ENCODE results near the gene C1orf198.

The C1orf198 gene

DNA sequence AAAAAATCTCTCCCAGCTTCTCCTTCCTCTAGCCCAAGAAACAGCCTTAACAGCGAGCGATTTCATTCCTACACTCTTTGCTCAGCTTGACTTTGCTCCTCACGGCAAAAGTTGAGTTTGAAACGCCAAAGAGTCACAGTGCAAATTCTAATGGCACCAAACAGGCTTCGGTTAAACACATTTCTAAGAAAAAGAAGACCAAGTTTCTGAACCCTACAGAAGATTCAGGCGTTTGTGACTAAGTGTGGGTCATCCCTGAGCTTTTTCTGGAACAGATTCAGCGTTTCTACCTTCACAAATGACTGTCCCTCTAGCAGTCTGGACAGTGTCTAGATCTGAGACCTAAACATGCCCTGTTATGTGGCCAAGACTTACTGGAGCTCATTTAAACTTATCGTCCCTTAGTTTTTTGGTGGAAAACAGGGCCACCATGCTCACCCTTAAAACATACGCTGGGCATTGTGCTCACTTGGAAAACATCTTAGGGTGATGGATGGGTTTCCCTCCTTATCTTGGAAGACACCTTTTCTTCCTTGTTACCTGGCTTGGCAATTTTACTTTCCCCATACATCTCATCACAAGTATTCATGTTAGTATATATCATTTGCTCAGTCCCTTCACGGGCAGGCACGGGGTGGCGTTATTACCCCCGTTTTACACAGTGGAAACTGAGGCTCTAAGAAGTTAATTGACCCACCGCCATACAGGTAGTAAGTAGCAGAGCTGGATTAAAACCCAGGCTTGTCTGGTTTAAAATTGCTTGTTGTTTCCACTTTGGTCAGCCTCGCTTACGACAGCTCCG is 1.0 kb downstream of the C1orf198 start:
- no peak for DNase-seq (ENCODE audit: low read depth, low spot score)
- POLR2A ChIA-PET: interaction anchor here (0.5 to 3.8 kb wide), 6 partner anchors 10 to 33 kb away, joined by 3 to 24 read pairs (median 4); no protein-coding TSS in a partner anchor
- H3K4me3 ChIP-seq (ENCODE audit: low read depth, low read length): peak overlapping the region; percentile 84
- CTCF ChIA-PET: interaction anchor here (1.1 to 3.1 kb wide), 7 partner anchors 9 to 344 kb away, joined by 3 to 16 read pairs (median 4); no protein-coding TSS in a partner anchor
- TF ChIP-seq, protein P1, sequence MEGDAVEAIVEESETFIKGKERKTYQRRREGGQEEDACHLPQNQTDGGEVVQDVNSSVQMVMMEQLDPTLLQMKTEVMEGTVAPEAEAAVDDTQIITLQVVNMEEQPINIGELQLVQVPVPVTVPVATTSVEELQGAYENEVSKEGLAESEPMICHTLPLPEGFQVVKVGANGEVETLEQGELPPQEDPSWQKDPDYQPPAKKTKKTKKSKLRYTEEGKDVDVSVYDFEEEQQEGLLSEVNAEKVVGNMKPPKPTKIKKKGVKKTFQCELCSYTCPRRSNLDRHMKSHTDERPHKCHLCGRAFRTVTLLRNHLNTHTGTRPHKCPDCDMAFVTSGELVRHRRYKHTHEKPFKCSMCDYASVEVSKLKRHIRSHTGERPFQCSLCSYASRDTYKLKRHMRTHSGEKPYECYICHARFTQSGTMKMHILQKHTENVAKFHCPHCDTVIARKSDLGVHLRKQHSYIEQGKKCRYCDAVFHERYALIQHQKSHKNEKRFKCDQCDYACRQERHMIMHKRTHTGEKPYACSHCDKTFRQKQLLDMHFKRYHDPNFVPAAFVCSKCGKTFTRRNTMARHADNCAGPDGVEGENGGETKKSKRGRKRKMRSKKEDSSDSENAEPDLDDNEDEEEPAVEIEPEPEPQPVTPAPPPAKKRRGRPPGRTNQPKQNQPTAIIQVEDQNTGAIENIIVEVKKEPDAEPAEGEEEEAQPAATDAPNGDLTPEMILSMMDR (IDR thresholded peaks at IDR 0.05; ENCODE audit: insufficient read depth, low read length, missing control alignments): no peak

DNA sequence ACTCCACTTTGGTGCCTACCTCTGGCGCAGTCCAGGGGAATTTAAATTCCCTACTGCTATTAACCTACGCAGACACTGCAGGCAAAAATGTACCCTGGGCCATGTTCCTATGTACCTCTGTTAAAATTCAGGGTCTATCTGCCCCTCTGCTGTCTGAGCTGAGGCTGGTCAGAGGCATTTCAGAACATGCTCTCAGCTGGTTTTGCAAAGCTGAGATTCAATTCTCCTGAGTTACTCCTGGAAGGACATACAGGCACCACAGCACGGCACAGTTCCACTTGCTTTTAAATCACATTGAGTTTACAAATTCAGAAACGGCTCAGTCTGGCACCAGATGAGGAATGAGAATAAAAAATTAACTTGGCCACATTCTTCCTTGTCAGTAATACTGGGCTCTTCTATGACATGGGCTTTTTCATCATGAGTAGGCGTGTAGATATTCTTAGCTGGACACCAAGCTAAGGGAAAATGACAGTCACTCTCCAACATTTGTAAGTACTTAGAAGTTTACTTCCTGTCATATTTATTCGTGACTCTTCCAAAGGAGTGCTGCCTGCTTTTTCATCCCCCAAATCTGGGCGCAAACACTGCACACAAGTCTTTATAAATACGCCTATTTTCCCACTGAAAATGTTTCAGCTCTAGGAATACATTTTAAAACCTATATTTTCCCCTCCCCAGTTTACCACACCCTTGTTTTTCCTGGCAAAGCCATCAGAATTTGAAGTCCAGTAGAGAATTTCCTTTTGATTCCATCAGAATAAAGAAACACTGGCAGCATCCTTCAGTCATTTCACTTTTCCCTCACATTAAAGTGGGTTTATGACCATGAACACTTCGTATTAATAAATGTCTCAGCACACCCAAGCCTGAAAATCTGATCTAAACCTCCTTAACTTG is 1.9 kb downstream of the C1orf198 start:
- ChIA-PET CTCF (interaction anchor here (0.9 to 3.1 kb wide), 8 partner anchors 8 to 345 kb away, joined by 3 to 16 read pairs (median 4); partner anchors contain the start of genes ARV1 and TTC13), POLR2A (interaction anchor here (0.5 to 3.8 kb wide), 6 partner anchors 9 to 34 kb away, joined by 3 to 24 read pairs (median 4); no protein-coding TSS in a partner anchor)
- peak overlapping the region; percentile 84 for H3K4me3 ChIP-seq (ENCODE audit: low read depth, low read length)
- TF ChIP-seq, protein P1 (IDR thresholded peaks at IDR 0.05; ENCODE audit: insufficient read depth, low read length, missing control alignments): no peak
- no peak for DNase-seq (ENCODE audit: low read depth, low spot score)

DNA sequence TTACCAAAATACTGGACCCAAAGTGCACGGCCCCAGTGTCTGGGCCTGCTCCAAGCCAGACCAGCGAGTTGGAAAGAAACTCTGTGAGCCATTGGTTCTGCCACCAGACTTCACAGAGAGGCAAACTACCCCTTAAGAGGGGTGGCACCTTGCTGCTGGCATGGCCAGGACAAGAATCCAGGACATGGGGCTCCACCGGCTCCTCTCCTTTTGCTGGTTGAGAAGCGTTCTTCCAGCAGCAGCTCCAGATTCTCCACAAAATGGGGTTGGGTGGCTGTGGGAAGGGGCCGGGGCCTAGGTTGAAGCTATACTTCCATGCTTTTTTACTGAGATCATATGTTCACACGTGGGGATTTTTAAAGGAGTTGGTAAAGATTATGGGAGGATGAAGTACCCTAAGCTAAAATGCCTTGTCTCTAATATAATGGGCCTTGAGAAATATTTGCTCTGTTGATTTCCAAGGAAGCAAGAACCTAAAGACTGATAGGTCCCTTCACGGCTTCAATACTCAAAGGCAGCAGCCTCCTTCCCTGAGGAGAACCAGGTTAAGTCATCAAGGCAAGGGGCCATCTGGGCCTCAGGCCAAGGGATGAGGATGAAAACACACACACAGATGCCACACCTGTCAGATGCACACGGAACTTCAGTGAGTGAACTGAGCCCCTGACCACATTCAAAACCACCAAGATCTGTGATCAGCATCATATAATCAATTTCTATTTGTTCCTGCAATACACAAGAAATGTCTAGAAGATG is 3.1 kb downstream of the C1orf198 start:
- CTCF ChIA-PET: interaction anchor here (1.1 to 3.1 kb wide), 3 partner anchors 67 to 346 kb away, joined by 3 to 16 read pairs (median 5); partner anchors contain the start of genes ARV1 and TTC13
- POLR2A ChIA-PET: no interaction called here
- peak overlapping the region; percentile 84 for H3K4me3 ChIP-seq (ENCODE audit: low read depth, low read length)
- DNase-seq (ENCODE audit: low read depth, low spot score): no peak
- TF ChIP-seq, protein P1 (IDR thresholded peaks at IDR 0.05; ENCODE audit: insufficient read depth, low read length, missing control alignments): no peak

DNA sequence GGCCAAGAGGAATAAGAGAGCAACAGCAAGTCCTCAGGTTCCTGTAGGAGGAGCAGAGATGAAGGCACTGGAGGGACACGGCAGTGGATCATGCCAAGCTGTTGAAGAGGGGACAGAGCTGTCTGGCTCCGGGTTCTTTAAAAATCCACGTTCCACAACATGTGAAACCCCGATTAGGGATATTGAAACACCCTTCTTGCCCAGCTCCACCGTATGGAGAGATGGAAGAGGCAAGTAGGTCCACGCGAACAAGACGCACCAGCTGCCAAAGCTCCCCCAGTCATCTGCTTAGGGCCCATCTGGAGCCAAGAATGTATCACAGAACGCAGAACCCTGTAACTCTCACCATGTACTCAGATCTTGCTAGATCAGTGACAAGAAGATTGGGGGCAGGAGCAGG is 3.9 kb downstream of the C1orf198 start:
- no peak for DNase-seq (ENCODE audit: low read depth, low spot score)
- POLR2A ChIA-PET: no interaction called here
- TF ChIP-seq, protein P1 (IDR thresholded peaks at IDR 0.05; ENCODE audit: insufficient read depth, low read length, missing control alignments): no peak

DNA sequence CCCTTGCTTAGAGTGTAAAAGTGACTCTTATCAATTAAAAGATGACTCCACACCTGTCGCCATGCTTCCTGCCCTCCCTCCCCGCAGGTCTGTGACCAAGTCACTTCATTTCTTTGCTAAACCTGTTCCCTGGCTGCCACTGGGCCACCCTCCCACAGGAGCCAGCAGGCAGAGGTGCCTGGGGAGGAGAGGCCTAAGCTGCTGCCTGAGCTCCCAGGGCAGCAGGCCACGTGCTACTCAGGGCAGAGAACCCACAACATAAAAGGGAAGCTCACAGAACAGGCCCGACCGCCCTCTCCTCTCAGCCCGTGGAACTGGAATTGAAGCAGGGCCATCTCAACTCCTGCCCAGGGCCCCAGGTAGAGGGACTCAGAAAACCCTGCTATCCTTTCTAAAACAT is 4.9 kb downstream of the C1orf198 start:
- TF ChIP-seq, protein P1 (IDR thresholded peaks at IDR 0.05; ENCODE audit: insufficient read depth, low read length, missing control alignments): no peak
- peak overlapping the region; percentile 30 for H3K4me3 ChIP-seq (ENCODE audit: low read depth, low read length)
- ChIA-PET CTCF (interaction anchor here (1.2 to 2.0 kb wide), 2 partner anchors 65 to 348 kb away, joined by 3 to 5 read pairs; no protein-coding TSS in a partner anchor), POLR2A (no interaction called here)
- no peak for DNase-seq (ENCODE audit: low read depth, low spot score)

More for the DNA sequence above, 3.9 kb downstream of the C1orf198 start:
- peak overlapping the region; percentile 84 for H3K4me3 ChIP-seq (ENCODE audit: low read depth, low read length)
- CTCF ChIA-PET: interaction anchor here (0.9 to 2.0 kb wide), 3 partner anchors 66 to 347 kb away, joined by 3 to 5 read pairs (median 5); no protein-coding TSS in a partner anchor

Measured in AG04449 (cell line).